T-helper 2 cell treated with Interferon-gamma antibody and Interleukin-4, amounts not matched to agents 100 ng/mL and 5 ng/mL, for 36 hours (primary cell): ENCODE measurements around the gene SBF1. TPM values are rescaled to one million over a fixed set of nuclear protein-coding genes. Genes with fewer than 3 reads are reported as not detected.

Experiments
- intact Hi-C: fragments of 100-400 bp; cut with micrococcal nuclease; formaldehyde crosslinking; loops from one replicate; pipeline ENCODE4 v1.15.1; 2023
- total RNA-seq: library from RNA; stranded (reverse); gene quantifications from 2 replicates; pipeline ENCODE4 v1.2.3, GENCODE V29; 2022

Gene SBF1
- total RNA-seq, 1 donor from 2014 or later, result 152 TPM

GRCh38 chr22:50507421-50507990 lies 32.7 kb upstream of the SBF1 start, which contains the start of gene LMF2:
LMF2 (minus strand) TSS chr22:50507702; CDS start chr22:50507675, 27 bp downstream.
- intact Hi-C loops, result no loop called here

GRCh38 chr22:50506611-50507420 lies 32.0 kb upstream of the SBF1 start:
- intact Hi-C loops, result no loop called here

GRCh38 chr22:50505776-50506610 lies 31.2 kb upstream of the SBF1 start:
- intact Hi-C loops, result no loop called here

GRCh38 chr22:50505276-50505775 lies 30.5 kb upstream of the SBF1 start:
- intact Hi-C loops, result no loop called here

GRCh38 chr22:50504369-50505211 lies 29.8 kb upstream of the SBF1 start:
- intact Hi-C loops, result no loop called here

- intact Hi-C loops, result no loop called here
Observed at GRCh38 chr22:50503475-50504145, 28.8 kb upstream of the SBF1 start.

GRCh38 chr22:50502628-50503474 lies 28.0 kb upstream of the SBF1 start:
- intact Hi-C loops, result no loop called here

- intact Hi-C loops, result no loop called here
Observed at GRCh38 chr22:50502096-50502495, 27.3 kb upstream of the SBF1 start.

- intact Hi-C loops, result no loop called here
Observed at GRCh38 chr22:50500452-50500851, 25.6 kb upstream of the SBF1 start.

- intact Hi-C loops, result loop anchor here (1.0 kb wide), 1 partner anchor 257 kb away; no protein-coding TSS in a partner anchor
Observed at GRCh38 chr22:50498322-50498890, 23.6 kb upstream of the SBF1 start.

- intact Hi-C loops, result no loop called here
Observed at GRCh38 chr22:50497093-50497492, 22.3 kb upstream of the SBF1 start.

GRCh38 chr22:50490531-50491308 lies 15.9 kb upstream of the SBF1 start:
- intact Hi-C loops, result no loop called here

GRCh38 chr22:50489363-50490243 lies 14.8 kb upstream of the SBF1 start:
- intact Hi-C loops, result no loop called here

GRCh38 chr22:50488886-50489285 lies 14.1 kb upstream of the SBF1 start:
- intact Hi-C loops, result no loop called here

GRCh38 chr22:50488006-50488677 lies 13.3 kb upstream of the SBF1 start:
- intact Hi-C loops, result no loop called here

GRCh38 chr22:50487290-50488005 lies 12.6 kb upstream of the SBF1 start:
- intact Hi-C loops, result no loop called here
